Stimulated activated CD4-positive, alpha-beta T cell treated with anti-CD3 and anti-CD28 coated beads, Interleukin-12 subunit alpha, Interleukin-12 subunit beta, amount 100 ng/mL, for 24 hours (primary cell): ENCODE results near the gene SYNJ2.
A peak's percentile ranks its signal among the peaks of the same experiment; 100 is the strongest.

ENCODE experiments used
- DNase-seq, 2 experiments: peaks; one replicate each; pipeline ENCODE4 v3.0.0-alpha.2; 2020; ENCODE audit warnings: low read depth in 2 of 2

SYNJ2 gene

GRCh38 chr6:158040051-158040803, 58.6 kb downstream of the SYNJ2 start:
- no peak for DNase-seq

- DNase-seq, result no peak
Measured at GRCh38 chr6:158040804-158041347, 59.2 kb downstream of the SYNJ2 start.

- no peak for DNase-seq
Measured at GRCh38 chr6:158041370-158041769, 59.7 kb downstream of the SYNJ2 start.

- DNase-seq, result no peak
Measured at GRCh38 chr6:158041788-158042187, 60.1 kb downstream of the SYNJ2 start.

- no peak for DNase-seq
Measured at GRCh38 chr6:158042245-158042798, 60.7 kb downstream of the SYNJ2 start.

GRCh38 chr6:158043008-158043407, 61.3 kb downstream of the SYNJ2 start:
- no peak for DNase-seq

- no peak for DNase-seq
Measured at GRCh38 chr6:158043586-158044524, 62.2 kb downstream of the SYNJ2 start.

- no peak for DNase-seq
Measured at GRCh38 chr6:158044525-158044888, 62.8 kb downstream of the SYNJ2 start.

- no peak for DNase-seq
Measured at GRCh38 chr6:158046201-158047126, 64.8 kb downstream of the SYNJ2 start.

GRCh38 chr6:158047127-158047518, 65.5 kb downstream of the SYNJ2 start:
- DNase-seq, result peak; percentile 45 to 76

- DNase-seq, result no peak
Measured at GRCh38 chr6:158047563-158048323, 66.1 kb downstream of the SYNJ2 start.

- DNase-seq, result no peak
Measured at GRCh38 chr6:158048589-158048988, 66.9 kb downstream of the SYNJ2 start.

GRCh38 chr6:158049055-158050028, 67.7 kb downstream of the SYNJ2 start:
- DNase-seq, result no peak

- no peak for DNase-seq
Measured at GRCh38 chr6:158050107-158050735, 68.6 kb downstream of the SYNJ2 start.

GRCh38 chr6:158050955-158051354, 69.3 kb downstream of the SYNJ2 start:
- no peak for DNase-seq

GRCh38 chr6:158051968-158052367, 70.3 kb downstream of the SYNJ2 start:
- no peak for DNase-seq

GRCh38 chr6:158053377-158054313, 72.0 kb downstream of the SYNJ2 start:
- DNase-seq, result no peak

- DNase-seq, result no peak
Measured at GRCh38 chr6:158056355-158056754, 74.7 kb downstream of the SYNJ2 start.
